Mucosa of descending colon (tissue), 3 donors: ENCODE results near the gene PROC. TPM values are rescaled to one million over a fixed set of nuclear protein-coding genes. Genes with fewer than 3 reads are reported as not detected.

Experiments used
- ATAC-seq: fragments of 200-7000 bp; cut with Tn5 transposase; one replicate; pipeline ENCODE4 v1.9.1; 2020; ENCODE audit warnings: mild to moderate bottlenecking, moderate library complexity
- DNase-seq, 3 donors: peaks; one replicate each; pipeline ENCODE4 v3.0.0-alpha.2; 2020
- H3K36me3 ChIP-seq: fragments of 200-600 bp; one replicate; pipeline ENCODE4 v1.8.0; 2021; ENCODE audit warnings: low read depth, mild to moderate bottlenecking
- H3K4me1 ChIP-seq: fragments of 200-600 bp; one replicate; pipeline ENCODE4 v1.8.0; 2021; ENCODE audit warnings: low read depth, mild to moderate bottlenecking
- H3K4me3 ChIP-seq: fragments of 200-600 bp; one replicate; pipeline ENCODE4 v1.8.0; 2021; ENCODE audit warnings: mild to moderate bottlenecking
- H3K9me3 ChIP-seq: fragments of 200-600 bp; one replicate; pipeline ENCODE4 v1.8.0; 2021; ENCODE audit warnings: mild to moderate bottlenecking
- CTCF ChIP-seq: fragments of 200-600 bp; IDR thresholded peaks from one replicate; pipeline ENCODE4 v1.8.0; 2022; ENCODE audit warnings: antibody characterized with exemption, mild to moderate bottlenecking
- intact Hi-C, 2 donors: fragments of 100-400 bp; cut with DNase I in 1 of 2; cut with micrococcal nuclease in 1 of 2; formaldehyde crosslinking; loops; one replicate each; pipeline versions ENCODE4 v1.11.0 to v1.11.1; 2022; cut with DNase I, micrococcal nuclease
- total RNA-seq, 3 donors: library from RNA; stranded (reverse); fragmentation: NEBNext Ultra II Directional in 2 of 3; extraction: Animal tissue kit (Norgen Biotek cat#: 25700) in 2 of 3; gene quantifications; one replicate each; pipeline versions ENCODE4 v1.2.1 to v1.2.4, GENCODE V29; 2021 to 2023
- donor health status: DM: no; HTN: no; CAD: no; lungs with moderate emphysema.
- donor health status: DM: no; HTN: no; CAD: no.
- donor health status: DM: no; HTN: yes; CAD: no.

Gene PROC
- total RNA-seq, 3 donors from 2014 or later: 0.80 to 3.6 (median 0.95) TPM

- intact Hi-C loops: no loop called here
These were observed 28.3 kb upstream of the PROC start for GRCh38 chr2:127389778-127390435.

GRCh38 chr2:127392133-127392827, 25.9 kb upstream of the PROC start:
- Histone ChIP-seq H3K9me3 (no peaks in the 10 kb centered on the region), H3K4me1 (no peaks in the 10 kb centered on the region), H3K36me3 (no peaks in the 10 kb centered on the region), H3K4me3 (no peak overlapping the region)
- TF ChIP-seq CTCF: no peak
- DNase-seq (no peak), ATAC-seq (no peak)
- intact Hi-C loops: no loop called here

More at GRCh38 chr2:127389778-127390435, 28.3 kb upstream of the PROC start:
- peaks cover 10% of the 10 kb centered on the region for H3K4me1 ChIP-seq
- DNase-seq (no peak), ATAC-seq (no peak)
- H3K36me3 ChIP-seq: no peaks in the 10 kb centered on the region
- no peaks in the 10 kb centered on the region for H3K9me3 ChIP-seq
- no peak overlapping the region for H3K4me3 ChIP-seq
- TF ChIP-seq CTCF: no peak

DNA sequence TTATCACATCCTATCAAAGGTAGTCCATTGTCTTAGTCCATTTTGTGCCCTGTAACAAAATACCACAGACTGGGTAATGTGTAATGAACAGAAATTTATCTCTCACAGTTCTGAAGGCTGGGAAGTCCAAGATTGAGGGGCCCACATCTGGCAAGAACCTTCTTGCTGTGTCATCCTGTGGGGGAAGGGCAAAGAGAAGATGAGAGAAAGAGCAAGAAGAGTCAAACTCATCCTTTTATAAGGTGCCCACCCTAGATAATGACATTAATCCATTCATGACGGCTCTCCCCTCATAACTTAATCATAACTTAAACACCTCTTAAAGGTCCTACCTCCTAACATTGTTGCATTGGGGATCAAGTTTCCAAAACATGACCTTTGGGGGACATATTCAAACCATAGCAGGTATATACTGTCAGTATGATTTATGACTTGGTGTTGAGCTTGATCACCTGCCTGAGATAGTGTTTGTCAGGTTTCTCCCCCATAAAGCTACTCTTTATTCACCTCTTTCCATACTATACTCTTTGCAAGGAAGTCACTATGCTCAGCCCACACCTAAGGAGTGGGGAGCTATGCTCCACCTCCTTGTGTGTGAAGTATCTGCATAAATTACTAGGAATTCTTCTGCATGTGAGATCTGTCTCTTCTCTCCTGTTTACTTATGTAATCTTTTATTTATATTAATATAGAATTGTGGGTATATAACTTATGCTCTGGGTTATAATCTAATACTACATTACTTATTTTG, 25.2 kb upstream of the PROC start:
- Histone ChIP-seq H3K4me3 (no peak overlapping the region), H3K4me1 (no peaks in the 10 kb centered on the region), H3K9me3 (no peaks in the 10 kb centered on the region), H3K36me3 (no peaks in the 10 kb centered on the region)
- no peak for DNase-seq
- ATAC-seq: no peak
- TF ChIP-seq CTCF: no peak
- intact Hi-C loops: no loop called here

DNA sequence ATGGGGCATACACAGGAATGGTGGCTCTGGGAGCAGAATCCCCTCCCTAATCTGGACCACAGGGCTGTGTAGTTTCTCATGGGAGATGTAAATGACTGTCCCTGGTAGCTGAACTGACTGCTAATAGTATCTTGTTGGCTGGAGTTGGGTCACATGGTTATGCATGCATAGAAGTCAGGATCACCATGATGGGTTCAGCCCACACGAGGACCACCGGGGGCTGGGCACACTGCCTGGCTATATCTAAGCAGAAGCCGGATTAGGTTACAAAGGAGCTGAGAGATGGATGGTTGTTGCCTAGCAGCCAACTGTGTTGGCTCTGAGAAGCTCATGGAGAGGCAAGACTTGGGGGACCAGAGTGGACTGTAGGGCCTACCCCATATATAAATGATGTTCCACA, 23.7 kb upstream of the PROC start:
- DNase-seq: no peak
- H3K4me1 ChIP-seq: no peaks in the 10 kb centered on the region
- H3K36me3 ChIP-seq: no peaks in the 10 kb centered on the region
- ATAC-seq: no peak
- no peak for TF ChIP-seq CTCF
- no peak overlapping the region for H3K4me3 ChIP-seq
- intact Hi-C loops: no loop called here
- no peaks in the 10 kb centered on the region for H3K9me3 ChIP-seq

- Histone ChIP-seq H3K4me3 (no peak overlapping the region), H3K36me3 (no peaks in the 10 kb centered on the region), H3K9me3 (no peaks in the 10 kb centered on the region), H3K4me1 (peaks cover 28% of the 10 kb centered on the region)
- no peak for ATAC-seq
- intact Hi-C loops: no loop called here
- no peak for TF ChIP-seq CTCF
- DNase-seq: peak in 1 of 3 donors; percentile 33
These were observed 20.5 kb upstream of the PROC start for GRCh38 chr2:127397568-127398238.
